Cerebellar cortex (tissue), 1 donor: Measurements from ENCODE around the gene P2RY1.
"Not testable (repeated sequence)": the region's sequence is repeated elsewhere in the genome, so short reads cannot be mapped to it uniquely, and the experiment has no call there.

ENCODE experiments used
- DNase-seq: peaks from one replicate; pipeline ENCODE4 v3.0.0-alpha.2; 2015; ENCODE audit warnings: low spot score

The P2RY1 gene

DNA sequence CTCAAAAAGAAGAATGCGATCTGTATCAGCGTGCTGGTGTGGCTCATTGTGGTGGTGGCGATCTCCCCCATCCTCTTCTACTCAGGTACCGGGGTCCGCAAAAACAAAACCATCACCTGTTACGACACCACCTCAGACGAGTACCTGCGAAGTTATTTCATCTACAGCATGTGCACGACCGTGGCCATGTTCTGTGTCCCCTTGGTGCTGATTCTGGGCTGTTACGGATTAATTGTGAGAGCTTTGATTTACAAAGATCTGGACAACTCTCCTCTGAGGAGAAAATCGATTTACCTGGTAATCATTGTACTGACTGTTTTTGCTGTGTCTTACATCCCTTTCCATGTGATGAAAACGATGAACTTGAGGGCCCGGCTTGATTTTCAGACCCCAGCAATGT is 1.3 kb downstream of the P2RY1 start:
- DNase-seq: no peak

DNA sequence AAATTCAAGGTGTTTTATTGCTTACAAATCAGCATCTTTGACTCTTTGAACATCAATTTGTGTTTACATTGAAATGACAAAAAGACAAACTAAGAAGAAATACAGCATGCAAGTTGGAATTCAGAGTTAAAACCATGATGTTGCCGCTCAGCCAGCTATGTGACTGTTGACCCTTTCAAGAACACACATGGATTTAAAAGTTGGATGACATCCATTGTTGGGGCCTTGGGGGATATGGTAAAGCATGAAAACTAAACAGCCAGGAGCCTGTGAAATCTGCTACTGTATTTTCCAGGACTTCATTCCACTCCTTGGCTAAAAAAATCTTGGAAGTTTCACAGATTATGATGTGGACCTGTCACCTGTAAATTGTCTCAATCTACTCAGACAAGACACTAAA is 4.6 kb downstream of the P2RY1 start:
- no peak for DNase-seq

DNA sequence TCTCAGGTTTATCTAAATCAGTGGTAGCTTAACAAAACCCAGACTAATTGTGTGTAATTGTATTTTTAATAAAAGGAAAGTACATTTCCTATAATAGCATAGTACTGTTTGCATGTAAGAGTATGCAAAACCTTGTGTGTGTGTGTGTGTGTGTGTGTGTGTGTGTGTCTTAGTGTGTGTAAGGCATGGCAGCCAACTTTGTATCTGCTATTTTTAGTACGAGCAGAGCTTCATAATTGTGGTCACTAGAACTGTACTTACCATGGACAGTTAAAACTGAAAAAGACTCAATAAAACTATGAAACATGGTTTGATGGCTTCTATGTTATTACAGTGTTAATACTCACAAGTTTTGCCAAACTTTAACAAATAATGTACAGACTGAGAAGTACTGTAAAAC is 6.2 kb downstream of the P2RY1 start:
- DNase-seq: no peak

DNA sequence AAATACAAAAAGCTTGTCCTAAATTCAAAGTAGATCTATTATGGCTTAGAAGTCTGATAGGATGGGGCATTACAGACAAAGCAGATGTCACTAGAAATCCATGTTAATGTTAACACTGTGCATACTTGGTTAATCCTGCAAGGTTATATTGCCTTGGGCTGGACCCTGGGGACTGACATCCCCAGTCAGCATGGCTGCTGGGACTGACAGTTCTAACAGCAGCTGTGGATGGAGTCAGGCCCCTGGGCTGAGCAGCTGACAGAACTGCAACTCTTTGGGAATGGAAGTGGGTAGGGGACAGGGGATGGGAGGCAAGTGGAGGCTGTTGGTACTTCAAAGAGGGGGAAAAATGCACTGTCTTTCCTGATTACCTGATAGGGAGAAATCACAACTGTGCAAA is 7.5 kb downstream of the P2RY1 start:
- DNase-seq: no peak

DNA sequence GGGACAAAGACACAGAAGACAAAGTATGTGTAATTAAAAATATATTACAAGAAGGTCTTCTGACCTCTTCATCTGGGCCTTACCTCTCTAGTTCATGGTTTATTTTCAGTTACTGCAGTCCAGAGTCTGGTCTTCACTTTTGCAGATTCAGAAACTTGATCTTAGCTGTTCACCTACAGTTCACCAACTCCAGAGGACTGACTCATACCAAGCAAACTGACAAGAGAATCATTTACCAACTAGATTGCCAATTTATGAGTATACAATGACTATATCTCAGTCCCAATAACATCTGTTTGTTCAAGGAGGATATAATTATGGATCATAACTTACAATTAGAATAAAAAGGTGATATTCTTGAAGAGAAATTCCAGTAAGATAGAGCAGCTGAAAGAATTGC is 9.0 kb downstream of the P2RY1 start:
- DNase-seq: no peak

DNA sequence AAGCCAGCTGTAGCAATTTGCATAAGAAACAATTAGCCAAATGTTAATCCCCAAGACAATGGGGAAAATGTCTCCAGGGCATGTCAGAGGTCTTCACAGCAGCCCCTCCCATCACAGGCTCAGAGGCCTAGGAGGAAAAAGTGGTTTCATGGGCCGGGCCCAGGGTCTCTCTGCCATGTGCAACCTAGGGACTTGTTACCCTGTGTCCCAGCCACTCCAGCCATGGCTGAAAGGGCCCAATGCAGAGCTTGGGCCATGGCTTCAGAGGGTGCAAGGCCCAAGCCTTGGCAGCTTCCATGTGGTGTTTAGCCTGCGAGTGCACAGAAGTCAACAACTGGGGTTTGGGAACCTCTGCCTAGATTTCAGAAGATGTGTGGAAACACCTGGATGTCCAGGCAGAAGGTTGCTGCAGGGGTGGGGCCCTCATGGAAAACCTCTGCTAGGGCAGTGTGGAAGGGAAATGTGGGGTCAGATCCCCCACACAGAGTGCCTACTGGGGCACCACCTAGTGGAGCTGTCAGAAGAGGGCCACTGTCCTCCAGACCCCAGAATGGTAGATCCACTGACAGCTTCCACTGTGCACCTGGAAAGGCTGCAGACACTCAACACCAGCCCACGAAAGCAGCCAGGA is 11.8 kb downstream of the P2RY1 start:
- not testable (repeated sequence) for DNase-seq

DNA sequence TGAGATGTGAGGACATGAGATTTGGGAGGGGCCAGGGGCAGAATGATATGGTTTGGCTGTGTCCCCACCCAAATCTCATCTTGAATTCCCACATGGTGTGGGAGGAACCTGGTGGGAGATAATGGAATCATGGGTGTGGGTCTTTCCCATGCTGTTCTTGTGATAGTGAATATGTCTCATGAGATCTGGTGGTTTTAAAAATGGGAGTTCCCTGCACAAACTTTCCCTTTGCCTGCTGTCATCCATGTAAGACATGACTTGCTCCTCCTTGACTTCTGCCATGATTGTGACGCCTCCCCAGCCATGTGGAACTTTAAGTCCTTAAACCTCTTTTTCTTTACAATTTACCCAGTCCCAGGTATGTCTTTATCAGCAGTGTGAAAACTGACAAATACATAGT is 12.7 kb downstream of the P2RY1 start:
- not testable (repeated sequence) for DNase-seq

DNA sequence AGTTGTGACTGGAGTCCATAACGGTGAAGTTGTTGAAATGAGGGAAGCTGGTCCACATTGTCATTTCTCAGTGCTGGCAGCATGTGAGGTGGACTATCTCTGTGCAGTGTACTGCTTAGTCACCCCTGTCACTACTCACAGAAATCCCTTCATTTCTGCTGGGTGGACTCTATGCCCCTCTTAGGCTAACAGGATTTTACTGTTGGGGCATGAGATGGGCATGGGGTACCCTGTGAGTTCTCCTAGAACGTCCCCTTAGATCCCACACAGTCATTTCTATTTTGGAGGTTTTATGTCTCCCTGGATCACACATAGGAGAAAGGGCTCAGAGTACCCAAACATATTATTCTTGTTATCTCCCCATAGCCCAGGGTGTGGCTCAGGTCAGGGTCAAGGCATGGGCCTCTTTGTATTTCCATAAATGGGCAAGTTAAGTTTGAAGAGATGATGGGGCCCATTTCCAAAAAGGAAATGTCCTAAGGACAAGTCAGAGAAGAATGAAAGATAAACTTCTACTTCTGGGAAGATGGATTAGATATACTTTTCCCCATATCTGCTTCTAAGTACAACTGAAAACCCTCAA is 15.2 kb downstream of the P2RY1 start:
- no peak for DNase-seq

DNA sequence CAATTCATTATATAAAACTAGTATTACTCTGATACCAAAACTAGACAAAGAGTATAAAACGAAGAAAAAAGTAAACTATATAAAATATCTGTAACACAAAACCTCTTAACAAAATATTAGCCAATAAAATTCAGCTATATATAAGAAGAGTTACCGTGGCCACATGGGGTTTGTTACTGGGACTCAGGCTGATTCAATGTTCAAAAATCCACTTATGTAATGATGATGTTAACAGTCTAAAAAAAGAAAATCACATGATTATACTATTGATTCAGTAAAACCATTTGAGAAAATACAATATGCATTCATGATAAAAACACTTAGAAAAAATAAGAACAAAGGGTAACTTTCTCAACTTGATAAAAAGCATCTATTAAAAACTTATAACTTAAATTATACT is 18.3 kb downstream of the P2RY1 start:
- DNase-seq: no peak

DNA sequence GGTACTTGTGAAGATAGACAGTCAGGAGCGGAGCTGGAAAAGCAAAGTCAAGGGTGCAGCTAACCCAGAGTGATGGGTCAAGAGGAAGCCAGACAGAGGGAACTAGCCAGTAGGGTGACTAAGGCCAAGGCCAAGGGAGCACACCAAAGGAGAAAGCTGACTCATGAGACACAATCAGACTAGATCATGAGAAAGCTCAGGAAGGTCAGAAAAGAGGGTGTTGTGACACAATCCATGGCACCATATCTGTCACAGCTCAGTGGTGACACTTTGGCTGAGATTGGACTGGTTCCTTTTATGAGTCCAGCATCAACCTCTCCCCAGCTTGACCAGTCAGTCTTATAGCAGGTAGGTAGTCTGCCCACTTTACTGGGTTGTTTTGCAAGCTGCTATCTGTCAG is 22.2 kb downstream of the P2RY1 start:
- DNase-seq: no peak

DNA sequence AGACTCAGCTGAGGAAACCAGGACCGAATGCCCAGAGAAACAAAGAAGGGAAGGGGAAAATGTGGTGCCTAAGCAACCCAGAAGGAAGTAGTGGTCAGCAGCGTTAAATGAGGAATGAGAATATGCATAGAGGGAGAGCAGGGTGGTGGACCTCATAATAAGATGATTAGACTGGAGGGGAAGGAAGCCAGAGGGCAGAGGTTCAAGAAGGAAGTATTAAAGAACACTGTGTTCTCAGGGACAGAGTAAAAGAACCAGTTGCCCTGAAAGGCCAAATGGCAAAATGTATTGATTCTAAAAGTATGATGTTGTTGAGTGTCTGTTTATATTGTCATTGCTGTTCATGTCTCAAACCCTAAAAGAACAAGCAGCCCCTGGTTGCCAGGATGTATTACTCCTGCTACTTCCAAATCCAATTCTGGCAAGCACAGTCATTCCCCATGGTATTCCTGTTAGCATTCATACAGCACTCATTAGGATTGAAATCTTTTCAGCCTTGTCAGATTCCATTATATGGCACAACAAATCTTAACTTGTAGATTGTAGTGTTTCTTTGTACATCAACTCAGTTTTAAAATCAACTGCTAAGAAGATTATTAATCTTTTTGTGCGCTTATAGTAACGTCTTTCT is 23.4 kb downstream of the P2RY1 start:
- no peak for DNase-seq

DNA sequence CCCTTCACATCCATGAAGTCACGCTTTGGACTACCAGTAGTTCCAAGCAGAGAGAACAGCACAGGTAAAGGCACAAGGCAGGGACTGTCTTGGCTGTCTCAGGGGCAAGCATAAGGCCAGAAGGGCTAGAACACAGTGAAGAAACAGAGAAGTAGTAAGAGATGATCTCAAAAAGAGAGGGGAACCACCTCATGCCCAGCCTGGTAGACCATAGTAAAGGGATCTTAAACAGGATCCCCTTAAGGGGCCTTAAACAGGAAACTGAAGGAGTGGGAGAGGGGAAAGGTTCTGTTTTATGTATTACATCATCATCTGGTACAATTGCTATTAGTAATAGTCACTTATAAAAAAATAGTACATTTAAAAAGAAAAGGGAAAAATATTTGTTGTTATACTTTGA is 25.8 kb downstream of the P2RY1 start:
- no peak for DNase-seq

DNA sequence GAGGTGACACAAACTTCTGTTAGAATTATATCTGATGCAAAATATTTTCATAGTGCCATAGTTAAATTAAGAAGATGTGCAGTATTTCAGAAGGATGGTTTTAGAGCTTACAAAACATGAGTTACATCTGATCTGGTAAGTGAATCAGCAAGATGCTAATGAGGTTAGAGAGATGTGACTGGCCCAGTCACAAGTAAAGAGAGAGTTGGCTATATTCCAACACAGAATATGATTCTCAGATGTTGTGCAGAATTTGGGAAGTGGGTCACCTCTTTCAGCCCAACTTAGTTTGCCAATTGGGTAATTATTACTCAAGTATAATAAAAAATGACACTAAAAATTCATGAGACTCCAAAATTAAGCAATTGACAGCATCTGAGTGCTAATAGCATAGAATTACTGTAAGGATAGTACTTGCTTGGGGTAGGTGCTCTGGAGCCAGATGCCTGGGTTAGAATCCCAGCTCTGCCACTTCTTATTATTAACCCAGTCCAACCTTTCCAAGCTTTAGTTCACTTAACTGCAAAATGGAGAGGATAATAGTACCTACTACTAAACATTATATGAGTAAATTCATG is 30.8 kb downstream of the P2RY1 start:
- DNase-seq: no peak

DNA sequence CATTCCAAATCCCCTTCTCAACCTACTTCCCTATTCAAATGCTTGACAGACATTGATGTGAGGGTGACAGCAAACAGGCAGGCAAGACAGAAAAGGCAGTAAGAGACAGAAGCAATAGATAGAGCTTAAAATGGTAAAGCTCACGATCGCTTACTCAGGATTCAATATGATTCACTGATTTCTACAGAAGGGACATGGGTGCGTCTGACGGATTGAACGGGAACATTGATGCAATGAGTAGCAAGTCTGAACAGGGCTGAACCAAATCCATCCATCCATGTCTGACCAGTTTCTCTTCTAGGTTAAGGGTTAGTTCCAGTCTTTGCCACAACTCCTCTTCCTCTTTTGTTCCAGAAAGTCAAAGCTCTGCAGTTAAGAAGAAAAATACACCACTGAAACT is 35.1 kb downstream of the P2RY1 start:
- DNase-seq: no peak

DNA sequence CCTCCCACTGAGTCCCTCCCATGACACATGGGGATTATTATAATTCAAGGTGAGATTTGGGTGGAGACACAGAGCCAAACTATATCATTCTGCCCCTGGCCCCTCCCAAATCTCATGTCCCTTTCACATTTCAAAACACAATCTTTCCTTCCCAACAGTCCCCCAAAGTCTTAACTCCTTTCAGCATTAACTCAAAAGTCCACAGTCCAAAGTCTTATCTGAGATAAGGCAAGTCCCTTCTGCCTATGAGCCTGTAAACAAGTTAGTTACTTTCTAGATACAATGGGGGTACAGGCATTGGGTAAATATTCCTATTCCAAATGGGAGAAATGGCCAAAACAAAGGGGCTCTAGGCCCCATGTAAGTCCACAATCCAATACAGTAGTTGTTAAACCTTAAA is 38.4 kb downstream of the P2RY1 start:
- not testable (repeated sequence) for DNase-seq

DNA sequence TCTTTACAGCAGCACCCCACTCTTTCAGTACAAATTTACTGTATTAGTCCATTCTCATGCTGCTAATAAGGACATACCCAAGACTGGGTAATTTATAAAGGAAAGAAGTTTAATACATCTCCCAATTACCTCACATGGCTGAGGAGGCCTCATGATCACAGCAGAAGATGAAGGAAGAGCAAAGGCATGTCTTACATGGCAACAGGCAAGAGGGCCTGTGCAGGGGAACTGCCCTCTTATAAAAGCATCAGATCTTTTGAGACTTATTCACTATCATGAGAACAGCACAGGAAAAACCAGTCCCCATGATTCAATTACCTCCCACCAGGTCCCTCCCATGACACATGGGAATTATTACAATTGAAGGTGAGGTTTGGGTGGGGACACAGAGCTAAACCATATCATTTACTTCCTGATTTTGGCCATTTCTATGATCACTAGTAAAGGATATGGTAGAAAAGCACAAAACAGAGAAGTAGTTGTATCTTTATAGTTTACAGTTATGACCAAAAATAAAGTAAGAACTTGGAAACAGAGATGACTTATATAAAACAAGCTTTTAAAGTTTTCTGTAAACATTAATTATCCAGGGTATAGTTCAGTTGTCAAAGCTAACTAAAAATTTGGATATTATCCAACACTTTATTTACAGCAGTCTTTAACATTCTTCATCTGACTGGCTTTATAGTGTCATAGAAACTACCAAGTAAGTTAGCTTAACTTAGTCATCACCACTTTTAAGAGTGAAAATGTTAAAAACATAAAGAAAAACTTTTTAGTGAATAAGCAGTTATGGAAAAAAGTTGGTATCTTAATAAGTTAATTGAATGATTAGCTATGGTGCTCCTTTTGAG is 40.2 kb downstream of the P2RY1 start:
- DNase-seq: no peak

DNA sequence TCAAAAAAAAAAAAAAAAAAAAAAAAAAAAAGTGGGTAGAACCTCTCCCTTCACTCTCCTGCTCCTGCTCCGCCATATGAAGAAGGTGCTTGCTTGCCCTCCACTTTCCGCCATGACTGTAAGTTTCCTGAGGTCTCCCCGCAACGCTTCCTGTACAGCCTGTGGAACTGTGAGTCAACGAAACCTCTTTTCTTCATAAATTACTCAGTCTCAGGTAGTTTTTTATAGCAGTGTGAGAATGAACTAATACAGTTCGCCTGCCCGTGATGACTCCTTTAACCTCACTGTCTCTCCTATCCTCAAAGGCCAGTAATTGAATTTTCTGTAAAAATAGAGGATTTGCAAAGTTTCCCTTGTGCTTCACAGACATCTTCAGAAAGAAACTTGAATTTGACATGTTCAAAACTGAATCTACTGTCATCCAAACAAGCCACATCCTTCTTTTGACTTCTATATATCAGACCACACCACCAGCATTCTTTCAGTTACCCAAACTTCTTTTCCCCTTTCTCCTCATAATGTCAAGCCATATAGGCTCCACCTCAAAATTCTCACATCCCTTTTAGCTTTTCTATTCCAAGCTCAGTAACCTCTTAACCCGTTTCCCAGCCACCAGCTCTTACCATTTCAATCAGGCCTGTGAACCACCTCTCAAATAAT is 44.3 kb downstream of the P2RY1 start:
- DNase-seq: no peak

DNA sequence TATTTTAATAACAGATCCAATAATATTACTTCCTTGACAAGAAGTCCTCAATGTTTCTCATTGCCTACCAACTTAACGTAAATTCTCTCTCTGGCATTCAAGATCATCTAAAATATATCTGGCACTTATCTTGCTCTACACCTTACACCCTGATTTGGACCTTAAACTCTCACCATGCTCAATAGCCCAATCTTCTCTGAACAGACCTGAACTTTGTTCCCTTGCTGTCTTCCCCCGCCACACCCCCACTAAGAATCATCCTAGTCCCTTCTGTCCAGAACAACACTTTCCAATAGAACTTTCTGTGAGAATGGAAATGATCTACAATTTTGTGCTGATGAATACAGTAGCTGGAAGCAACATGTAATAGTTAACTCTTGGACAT is 44.9 kb downstream of the P2RY1 start:
- DNase-seq: no peak

DNA sequence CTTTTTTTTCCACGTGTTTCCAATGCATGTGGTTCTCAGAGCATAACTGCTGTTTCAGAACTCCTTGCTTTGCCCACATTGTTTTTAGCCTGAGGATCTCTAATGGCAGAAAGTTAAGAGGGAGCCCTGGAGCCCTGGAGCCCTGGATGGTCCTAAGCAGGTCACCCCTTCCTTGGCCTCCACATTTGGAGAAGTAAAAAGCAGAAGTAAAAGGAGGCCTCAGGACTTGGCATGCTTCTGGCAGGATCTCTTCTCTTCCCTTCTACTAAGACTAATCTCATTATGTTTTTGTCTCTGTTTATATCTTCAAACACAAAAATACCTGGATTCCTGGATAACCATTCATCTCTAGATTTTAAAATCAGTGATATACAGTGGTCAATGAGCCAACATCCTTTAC is 50.1 kb downstream of the P2RY1 start:
- DNase-seq: no peak
